H9 (cell line): Measurements from ENCODE around the gene ALX3. TPM values are rescaled to one million over a fixed set of nuclear protein-coding genes. Genes with fewer than 3 reads are reported as not detected.
A peak's percentile ranks its signal among the peaks of the same experiment; 100 is the strongest.

ENCODE experiments used
- DNase-seq: peaks from one replicate; pipeline ENCODE4 v3.0.0-alpha.2; 2017
- H2AFZ ChIP-seq: one replicate; pipeline ENCODE4 v1.6.1; 2013; ENCODE audit warnings: mild to moderate bottlenecking, low read length, control low read depth, moderate library complexity
- H2AK5ac ChIP-seq: 2 replicates; pipeline ENCODE4 v1.6.1; 2013; ENCODE audit warnings: low read length, control low read depth, mixed read lengths; ENCODE audit not compliant: insufficient read length
- H2BK120ac ChIP-seq: one replicate; pipeline ENCODE4 v1.6.1; 2013; ENCODE audit warnings: low read depth, mild to moderate bottlenecking, low read length, control low read depth, inconsistent platforms; ENCODE audit not compliant: poor library complexity, severe bottlenecking
- H2BK12ac ChIP-seq: 2 replicates; pipeline ENCODE4 v1.6.1; 2013; ENCODE audit warnings: low read length, control low read depth, mixed read lengths, low read depth; ENCODE audit not compliant: insufficient read length
- H2BK15ac ChIP-seq: 2 replicates; pipeline ENCODE4 v1.6.1; 2013; ENCODE audit warnings: low read depth, low read length, control low read depth
- H2BK20ac ChIP-seq: one replicate; pipeline ENCODE4 v1.6.1; 2013; ENCODE audit warnings: low read depth, mild to moderate bottlenecking, low read length, control low read depth, inconsistent platforms; ENCODE audit not compliant: poor library complexity, severe bottlenecking
- H2BK5ac ChIP-seq: 2 replicates; pipeline ENCODE4 v1.6.1; 2013; ENCODE audit warnings: low read length, control low read depth, mixed read lengths; ENCODE audit not compliant: insufficient read length
- H3K14ac ChIP-seq: 2 replicates; pipeline ENCODE4 v1.6.1; 2013; ENCODE audit warnings: low read length, control low read depth; ENCODE audit not compliant: insufficient read depth
- H3K18ac ChIP-seq: 2 replicates; pipeline ENCODE4 v1.6.1; 2013; ENCODE audit warnings: low read depth, mild to moderate bottlenecking, mixed read lengths, low read length, control low read depth; ENCODE audit not compliant: insufficient read length
- H3K23ac ChIP-seq: 2 replicates; pipeline ENCODE4 v1.6.1; 2013; ENCODE audit warnings: low read length, control low read depth, mixed read lengths, low read depth; ENCODE audit not compliant: insufficient read length
- H3K23me2 ChIP-seq: 2 replicates; pipeline ENCODE4 v1.6.1; 2013; ENCODE audit warnings: low read depth, mild to moderate bottlenecking, mixed read lengths, low read length, control low read depth; ENCODE audit not compliant: insufficient read length, poor library complexity, severe bottlenecking
- H3K27ac ChIP-seq: 2 replicates; pipeline ENCODE4 v1.5.1; 2013; ENCODE audit warnings: low read length, control low read depth, mixed read lengths, low read depth; ENCODE audit not compliant: insufficient read length
- H3K27me3 ChIP-seq: 2 replicates; pipeline ENCODE4 v1.6.1; 2013; ENCODE audit warnings: low read length, control low read depth, inconsistent platforms; ENCODE audit not compliant: insufficient read depth
- H3K4ac ChIP-seq: 2 replicates; pipeline ENCODE4 v1.6.1; 2013; ENCODE audit warnings: low read depth, mild to moderate bottlenecking, control low read depth, inconsistent platforms, low read length, moderate library complexity
- H3K4me1 ChIP-seq: 2 replicates; pipeline ENCODE4 v1.6.1; 2013; ENCODE audit warnings: low read length, control low read depth, inconsistent platforms; ENCODE audit not compliant: insufficient read depth
- H3K4me2 ChIP-seq: 2 replicates; pipeline ENCODE4 v1.6.1; 2013; ENCODE audit warnings: low read length, control low read depth, mixed read lengths; ENCODE audit not compliant: insufficient read length, insufficient read depth
- H3K56ac ChIP-seq: 2 replicates; pipeline ENCODE4 v1.6.1; 2013; ENCODE audit warnings: low read depth, mild to moderate bottlenecking, mixed read lengths, low read length, control low read depth; ENCODE audit not compliant: insufficient read length
- H3K79me1 ChIP-seq: 2 replicates; pipeline ENCODE4 v1.6.1; 2013; ENCODE audit warnings: low read depth, mild to moderate bottlenecking, moderate library complexity, low read length, control low read depth, inconsistent platforms; ENCODE audit not compliant: insufficient read depth, poor library complexity, severe bottlenecking
- H3K79me2 ChIP-seq: 2 replicates; pipeline ENCODE4 v1.6.1; 2013; ENCODE audit warnings: low read length, control low read depth, inconsistent platforms; ENCODE audit not compliant: insufficient read depth
- H3K9ac ChIP-seq: 2 replicates; pipeline ENCODE4 v1.6.1; 2013; ENCODE audit warnings: low read length, control low read depth, mixed read lengths; ENCODE audit not compliant: insufficient read length; ENCODE audit errors: extremely low read depth
- H3K9me3 ChIP-seq: one replicate; pipeline ENCODE4 v1.6.1; 2013; ENCODE audit warnings: low read depth, low read length, inconsistent platforms; ENCODE audit not compliant: control insufficient read depth
- H3T11ph ChIP-seq: one replicate; pipeline ENCODE4 v1.6.1; 2013; ENCODE audit warnings: mild to moderate bottlenecking, low read length, control low read depth, inconsistent platforms
- H4K20me1 ChIP-seq: one replicate; pipeline ENCODE4 v1.6.1; 2013; ENCODE audit not compliant: control insufficient read depth, insufficient read length, insufficient read depth
- H4K5ac ChIP-seq: 2 replicates; pipeline ENCODE4 v1.6.1; 2013; ENCODE audit warnings: low read depth, mild to moderate bottlenecking, mixed read lengths, low read length, control low read depth; ENCODE audit not compliant: insufficient read length
- H4K8ac ChIP-seq: replicated peaks from 2 replicates; pipeline ENCODE4 v1.6.1; 2013; ENCODE audit warnings: low read length, control low read depth, mixed read lengths, low read depth; ENCODE audit not compliant: insufficient read length
- H4K91ac ChIP-seq: 2 replicates; pipeline ENCODE4 v1.6.1; 2013; ENCODE audit warnings: low read depth, mild to moderate bottlenecking, moderate library complexity, mixed read lengths, low read length, control low read depth; ENCODE audit not compliant: insufficient read length
- H3K27ac Mint-ChIP-seq, 3 experiments: 2 replicates in 2 of 3; 3 replicates in 1 of 3; pipeline ENCODE4 v1.8.0; 2020 to 2021; ENCODE audit warnings: mixed read lengths in 3 of 3, mild to moderate bottlenecking in 1 of 3, moderate library complexity in 1 of 3
- H3K27me3 Mint-ChIP-seq: 2 replicates; pipeline ENCODE4 v1.8.0; 2021; ENCODE audit warnings: low read depth, mild to moderate bottlenecking, moderate library complexity, mixed read lengths
- H3K36me3 Mint-ChIP-seq, 3 experiments: 2 replicates in 2 of 3; 3 replicates in 1 of 3; pipeline ENCODE4 v1.8.0; 2020 to 2021; ENCODE audit warnings: low read depth in 3 of 3, mixed read lengths in 3 of 3; ENCODE audit not compliant: insufficient read depth in 1 of 3
- H3K4me1 Mint-ChIP-seq, 2 experiments: 2 replicates each; pipeline ENCODE4 v1.8.0; 2020; ENCODE audit warnings: mixed read lengths in 2 of 2
- H3K4me3 Mint-ChIP-seq, 2 experiments: 2 replicates in 1 of 2; 3 replicates in 1 of 2; pipeline ENCODE4 v1.8.0; 2020 to 2021; ENCODE audit warnings: mild to moderate bottlenecking in 2 of 2, mixed read lengths in 2 of 2, moderate library complexity in 1 of 2
- H3K9me3 Mint-ChIP-seq, 2 experiments: 2 replicates in 1 of 2; 3 replicates in 1 of 2; pipeline ENCODE4 v1.8.0; 2020; ENCODE audit warnings: mild to moderate bottlenecking in 2 of 2, mixed read lengths in 2 of 2, moderate library complexity in 1 of 2
- CTCF ChIP-seq: fragments of 200-600 bp; sonication (generic); conservative IDR thresholded peaks from 3 replicates; pipeline ENCODE4 v1.8.0; 2021; ENCODE audit warnings: antibody characterized with exemption, mild to moderate bottlenecking
- WGBS: extraction: QIAGEN DNeasy Blood & Tissue Kit; methylation state at CpG from one replicate; pipeline ENCODE4 v1.1.7; 2013; ENCODE audit warnings: missing lambda C conversion rate, low lambda C conversion rate, mixed read lengths; ENCODE audit not compliant: insufficient read length; ENCODE audit errors: extremely low coverage; 5-methylcytosine and 5-hydroxymethylcytosine counted together
- total RNA-seq: library from RNA; stranded (reverse); gene quantifications from 2 replicates; pipeline ENCODE4 v1.2.1, GENCODE V29; 2021

ALX3 gene
- total RNA-seq, 1 experiment from 2014 or later, result not detected

DNA sequence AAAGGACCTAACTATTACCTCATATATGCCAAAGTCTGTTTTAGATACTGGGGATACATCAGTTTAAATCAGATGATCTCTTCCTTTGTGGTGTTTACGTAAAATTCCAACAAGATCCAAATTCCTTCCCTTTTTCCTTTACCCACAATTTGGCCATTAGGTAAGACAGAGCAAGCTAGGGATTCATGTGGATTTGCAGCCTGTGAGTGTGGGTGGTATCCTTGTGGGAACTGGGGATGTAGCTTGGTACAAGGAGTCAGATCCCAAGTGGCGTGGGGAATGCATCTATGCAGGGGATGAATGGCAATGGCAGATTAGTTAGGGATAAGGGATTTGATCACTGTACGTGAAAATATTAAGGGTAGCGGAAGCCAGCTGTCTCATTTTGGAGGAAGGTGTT lies 45.9 kb downstream of the ALX3 start:
- H4K20me1 ChIP-seq, result no peaks in the 10 kb centered on the region
- TF ChIP-seq CTCF, result no peak
- H4K91ac ChIP-seq, result no peak overlapping the region
- no peak for DNase-seq
- no peaks in the 10 kb centered on the region for H3K27me3 ChIP-seq
- H3K23me2 ChIP-seq, result no peaks in the 10 kb centered on the region
- no peak overlapping the region for H3K4ac ChIP-seq
- H3K4me1 ChIP-seq, result no peaks in the 10 kb centered on the region
- H2BK5ac ChIP-seq, result no peak overlapping the region
- no peak overlapping the region for H2AFZ ChIP-seq
- H3K79me1 ChIP-seq, result no peaks in the 10 kb centered on the region
- H3K27ac ChIP-seq, result no peak overlapping the region
- no peak overlapping the region for H2BK120ac ChIP-seq
- H4K8ac ChIP-seq, result no peak overlapping the region
- no peak overlapping the region for H3K4me2 ChIP-seq
- no peaks in the 10 kb centered on the region for H3K4me1 Mint-ChIP-seq
- H2BK12ac ChIP-seq, result no peak overlapping the region
- H3K23ac ChIP-seq, result no peak overlapping the region
- no peaks in the 10 kb centered on the region for H3K9me3 Mint-ChIP-seq
- no peaks in the 10 kb centered on the region for H3K27me3 Mint-ChIP-seq
- peak overlapping the region in 1 of 3 experiments; percentile 14; a peak in 1 of 7 replicates for H3K27ac Mint-ChIP-seq
- H3K9ac ChIP-seq, result no peak overlapping the region
- H3K9me3 ChIP-seq, result no peaks in the 10 kb centered on the region
- H3T11ph ChIP-seq, result no peak overlapping the region
- no peak overlapping the region for H4K5ac ChIP-seq
- H3K4me3 Mint-ChIP-seq, result no peak overlapping the region
- H2AK5ac ChIP-seq, result no peak overlapping the region
- WGBS, result no CpG with 5 or more reads among the region's 4 CpGs
- H3K79me2 ChIP-seq, result no peaks in the 10 kb centered on the region
- H3K18ac ChIP-seq, result no peak overlapping the region
- no peak overlapping the region for H2BK15ac ChIP-seq
- no peak overlapping the region for H2BK20ac ChIP-seq
- H3K14ac ChIP-seq, result no peak overlapping the region
- peaks cover 26 to 53% (median 38%) of the 10 kb centered on the region in 3 experiments; a peak in 6 of 7 replicates for H3K36me3 Mint-ChIP-seq
- no peak overlapping the region for H3K56ac ChIP-seq
